ENCODE data around the gene MRNIP. TPM values are rescaled to one million over a fixed set of nuclear protein-coding genes. Genes with fewer than 3 reads are reported as not detected.

The MRNIP gene, protein sequence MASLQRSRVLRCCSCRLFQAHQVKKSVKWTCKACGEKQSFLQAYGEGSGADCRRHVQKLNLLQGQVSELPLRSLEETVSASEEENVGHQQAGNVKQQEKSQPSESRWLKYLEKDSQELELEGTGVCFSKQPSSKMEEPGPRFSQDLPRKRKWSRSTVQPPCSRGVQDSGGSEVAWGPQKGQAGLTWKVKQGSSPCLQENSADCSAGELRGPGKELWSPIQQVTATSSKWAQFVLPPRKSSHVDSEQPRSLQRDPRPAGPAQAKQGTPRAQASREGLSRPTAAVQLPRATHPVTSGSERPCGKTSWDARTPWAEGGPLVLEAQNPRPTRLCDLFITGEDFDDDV
- total RNA-seq (10 to 100 TPM; 12.3 to 20.1 (median 16.4) TPM), polyA plus RNA-seq (20.5 TPM)
- long read RNA-seq, donor 1, full-length matches to known transcripts = 16 of 23 reads
- long read RNA-seq, donor 1, partial matches to known transcripts = 0 of 23 reads
- long read RNA-seq, donor 1, other reads (novel, unspliced or antisense) = 7 of 23 reads
- long read RNA-seq, donor 2, full-length matches to known transcripts = 10 of 12 reads
- long read RNA-seq, donor 2, partial matches to known transcripts = 0 of 12 reads
- long read RNA-seq, donor 2, other reads (novel, unspliced or antisense) = 2 of 12 reads
- long read RNA-seq, donor 3, transcript MRNIP-201 (7 exons, 1,238 nt) = major isoform, 13 of 40 reads
- long read RNA-seq, donor 3, transcript MRNIP-205 (8 exons, 1,244 nt) = minor isoform, 7 of 40 reads
- long read RNA-seq, donor 3, partial matches to known transcripts = 1 of 40 reads
- long read RNA-seq, donor 3, other reads (novel, unspliced or antisense) = 19 of 40 reads
- long read RNA-seq, donor 4, partial matches to known transcripts = 0 of 10 reads
- long read RNA-seq, donor 4, other reads (novel, unspliced or antisense) = 5 of 10 reads

DNA sequence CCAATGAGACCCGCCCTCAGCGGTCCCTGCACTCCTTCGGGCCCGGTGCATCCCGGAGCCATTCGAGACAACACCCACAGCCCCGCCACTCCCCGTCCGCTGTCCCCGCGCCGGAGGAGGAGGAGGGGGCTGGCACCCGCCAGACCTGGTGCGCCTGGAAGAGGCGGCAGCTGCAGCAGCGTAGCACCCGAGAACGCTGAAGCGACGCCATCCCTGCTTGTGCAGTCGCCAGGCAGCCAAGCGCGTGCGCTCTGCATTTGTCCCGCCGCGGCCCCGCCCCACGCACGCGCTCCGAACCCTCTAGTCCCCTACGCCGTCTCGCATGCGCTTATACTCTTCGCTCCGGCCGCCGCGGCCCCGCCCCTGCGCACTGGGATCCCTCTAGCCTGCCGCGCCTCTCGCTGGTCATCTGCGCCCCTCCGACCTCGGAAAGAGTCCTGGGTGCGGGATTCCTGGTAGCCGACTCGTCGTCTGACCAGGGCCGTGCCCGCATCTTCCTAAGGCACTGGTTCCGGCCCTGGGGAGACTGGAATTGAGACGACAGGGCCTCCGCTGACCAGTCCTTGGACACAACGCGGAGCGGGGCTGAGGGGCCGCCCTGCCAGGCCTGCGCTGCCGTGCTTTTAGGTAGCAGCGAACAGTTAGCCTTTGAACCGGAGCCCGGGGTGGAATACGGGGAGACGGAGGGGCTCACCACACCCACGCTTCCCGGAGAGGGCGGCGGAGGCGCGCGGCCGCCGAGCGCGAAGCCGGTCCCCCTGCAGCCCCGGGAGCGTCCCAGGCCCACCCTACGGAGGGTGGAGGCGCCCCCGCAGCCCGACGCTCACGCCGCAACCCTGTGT is at the start of gene MRNIP:
Gene MRNIP, minus strand, starts transcription at position 232 of the 842 bp plus-strand sequence. Its CDS starts 21 bp downstream, at position 211.
- H3K27ac ChIP-seq (ENCODE audit: low read length) = peak within 1 kb of the TSS; percentile 89
- intact Hi-C loops (cut with DNase I) = no loop called here
- DNase-seq (peak; percentile 98 to 100 (median 99)), ATAC-seq (peak; percentile 99)
- H3K4me3 ChIP-seq (ENCODE audit: low read length) = peak within 1 kb of the TSS; percentile 71
- WGBS = under 1% methylated on average over 90 of the region's 90 CpGs
- H3K9me3 ChIP-seq (ENCODE audit: control insufficient read depth, low read length) = no peaks in the 10 kb centered on the region
- H3K4me1 ChIP-seq (ENCODE audit: control insufficient read depth, insufficient read depth, low read length) = no peaks in the 10 kb centered on the region
- no peaks in the 10 kb centered on the region for H3K27me3 ChIP-seq (ENCODE audit: control insufficient read depth, insufficient read depth)

DNA sequence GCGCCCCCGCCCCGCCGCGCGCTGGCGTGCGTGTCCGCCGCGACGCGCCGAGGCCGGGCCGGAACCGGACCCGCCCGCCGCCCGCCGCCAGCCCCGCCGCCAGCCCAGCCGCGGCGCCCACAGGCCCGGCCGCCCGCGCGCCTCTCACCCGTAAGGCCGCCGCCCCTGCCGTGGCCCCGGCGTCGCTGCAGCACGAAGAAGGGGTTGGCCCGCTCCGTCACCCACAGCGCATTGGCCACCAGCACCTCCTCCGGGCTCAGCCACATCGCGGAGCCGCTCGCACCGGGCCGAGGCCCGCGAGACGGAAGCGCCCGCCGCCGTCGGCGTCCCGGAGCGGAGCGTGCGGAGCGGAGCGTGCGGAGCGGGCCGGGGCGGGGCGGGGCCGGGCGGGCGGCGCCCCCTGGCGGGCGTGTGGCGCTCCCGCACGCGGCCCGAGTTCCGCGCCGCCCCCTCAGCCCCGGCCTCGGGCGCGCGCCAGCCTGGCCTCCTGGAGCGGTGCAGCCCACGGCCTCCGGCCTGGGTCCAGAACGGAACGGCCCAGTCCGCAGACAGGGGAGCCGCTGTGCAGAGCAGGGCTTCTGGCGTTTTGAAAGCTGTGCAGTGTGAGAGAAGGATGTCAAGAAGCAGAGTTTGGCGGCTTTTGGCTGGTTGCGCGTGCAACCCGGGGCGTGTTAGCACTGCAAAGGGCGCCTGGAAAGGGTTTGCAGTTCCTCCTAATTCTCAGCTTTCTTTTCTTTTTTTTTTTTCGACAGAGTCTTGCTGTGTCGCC is 49.1 kb upstream of the MRNIP start, which contains the start of gene TBC1D9B:
Gene TBC1D9B, minus strand, starts transcription at position 342 of the 769 bp plus-strand sequence. Its CDS starts 76 bp downstream, at position 266.
- Histone ChIP-seq H3K4me1 (ENCODE audit: control insufficient read depth, insufficient read depth, low read length) (peaks cover 4% of the 10 kb centered on the region), H3K9me3 (ENCODE audit: control insufficient read depth, low read length) (no peaks in the 10 kb centered on the region), H3K27ac (ENCODE audit: low read length) (peak within 1 kb of the TSS; percentile 90), H3K4me3 (ENCODE audit: low read length) (peak within 1 kb of the TSS; percentile 95), H3K27me3 (ENCODE audit: control insufficient read depth, insufficient read depth) (no peaks in the 10 kb centered on the region)
- peak; percentile 88 to 91 for ATAC-seq
- intact Hi-C loops (cut with DNase I) = loop anchor here in 1 of 4 donors (10.0 kb wide), 1 partner anchor 173 kb away; the partner anchor contains the start of gene MAML1
- 2% methylated on average over 105 of the region's 105 CpGs for WGBS
- peak; percentile 77 to 93 (median 91) for DNase-seq

DNA sequence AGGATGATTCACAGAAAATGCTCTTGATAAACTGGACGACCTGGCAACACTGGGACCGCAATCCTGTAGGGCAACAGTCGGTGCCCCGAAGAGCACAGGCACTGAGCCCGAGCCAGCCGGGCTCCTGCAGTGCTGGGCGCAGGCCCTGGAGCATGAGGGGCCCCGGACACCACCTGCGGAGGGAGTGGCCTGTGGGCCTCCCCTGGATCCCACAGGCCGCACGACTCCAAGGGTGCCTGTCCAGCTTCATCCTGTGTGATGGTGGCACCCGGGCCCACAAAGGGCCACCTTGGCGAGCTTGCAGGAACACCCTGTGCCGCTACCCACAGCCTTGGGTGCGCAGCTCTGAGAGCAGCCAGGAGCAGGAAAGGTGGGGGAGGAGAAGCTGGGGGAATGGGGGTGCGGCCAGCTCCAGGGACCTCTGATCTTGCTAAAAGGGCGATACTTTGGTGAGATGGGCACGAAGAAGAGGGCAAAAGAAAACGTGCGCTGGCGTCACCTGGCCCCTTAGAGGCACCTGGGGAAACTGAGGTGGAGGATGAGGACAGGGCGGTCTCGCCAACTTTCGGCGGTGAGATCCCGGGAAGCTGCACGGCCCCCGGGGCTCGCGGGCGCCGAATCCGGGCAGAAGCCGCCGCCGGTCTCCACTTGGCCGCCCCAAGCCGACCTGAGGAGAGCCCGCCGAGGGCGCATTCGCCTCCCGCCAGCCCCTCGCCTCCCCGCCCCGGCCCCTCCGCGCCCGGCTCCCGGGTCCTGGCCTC is 48.4 kb upstream of the MRNIP start:
- Histone ChIP-seq H3K4me1 (ENCODE audit: control insufficient read depth, insufficient read depth, low read length) (peaks cover 4% of the 10 kb centered on the region), H3K27ac (ENCODE audit: low read length) (no peak overlapping the region), H3K9me3 (ENCODE audit: control insufficient read depth, low read length) (no peaks in the 10 kb centered on the region), H3K4me3 (ENCODE audit: low read length) (peak overlapping the region; percentile 95), H3K27me3 (ENCODE audit: control insufficient read depth, insufficient read depth) (no peaks in the 10 kb centered on the region)
- intact Hi-C loops (cut with DNase I) = loop anchor here in 1 of 4 donors (10.0 kb wide), 1 partner anchor 172 kb away; the partner anchor contains the start of gene MAML1
- ATAC-seq (peak; percentile 15 to 25), DNase-seq (peak; percentile 35 to 70 (median 70))
- 14% methylated on average over 50 of the region's 50 CpGs for WGBS

DNA sequence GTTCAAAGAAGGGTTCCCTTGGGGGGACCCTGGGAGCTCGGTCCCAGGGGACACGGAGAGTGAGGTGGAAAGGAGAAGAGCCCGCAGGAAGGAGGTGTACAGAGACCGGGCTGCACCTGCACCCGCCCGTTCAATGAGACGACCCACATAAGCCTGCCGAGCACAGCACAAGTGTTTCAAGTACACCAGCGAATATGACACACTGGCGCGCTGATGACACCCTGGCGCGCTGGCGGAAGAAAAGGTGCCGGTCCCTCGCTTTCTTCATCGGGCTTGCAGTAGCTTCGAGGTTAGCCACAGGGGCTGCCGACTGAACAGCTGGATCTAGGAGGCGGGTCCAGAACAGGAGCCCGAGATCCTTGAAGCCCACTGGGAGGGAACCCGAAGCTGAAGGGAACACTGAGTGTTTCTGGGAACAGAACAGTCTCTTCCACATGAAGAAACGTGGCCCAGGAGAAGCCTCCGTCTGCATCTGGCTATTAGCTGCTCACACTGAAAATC is 47.7 kb upstream of the MRNIP start:
- intact Hi-C loops (cut with DNase I) = loop anchor here in 1 of 4 donors (10.0 kb wide), 1 partner anchor 172 kb away; the partner anchor contains the start of gene MAML1
- ATAC-seq = no peak

DNA sequence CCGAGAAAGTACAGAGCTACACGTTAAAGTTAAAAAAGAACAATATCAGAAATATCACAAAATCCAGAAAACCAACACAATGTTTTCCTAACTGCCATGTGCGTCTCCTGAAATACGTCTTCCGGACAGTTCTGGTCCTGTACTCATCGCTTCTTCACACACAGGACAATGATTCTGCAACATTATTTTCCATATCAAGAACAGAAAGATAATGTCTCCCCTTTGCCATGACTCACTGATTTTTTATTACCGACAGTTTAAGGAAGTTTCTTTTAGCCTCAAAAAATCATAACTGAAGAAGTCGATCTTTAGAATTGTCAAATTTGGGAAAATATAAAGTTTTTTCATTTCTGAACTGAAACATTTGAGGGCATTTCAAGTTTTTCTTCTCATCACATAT is 46.5 kb upstream of the MRNIP start:
- ATAC-seq (no peak), DNase-seq (no peak)
- Histone ChIP-seq H3K4me3 (ENCODE audit: low read length) (no peak overlapping the region), H3K9me3 (ENCODE audit: control insufficient read depth, low read length) (no peaks in the 10 kb centered on the region), H3K4me1 (ENCODE audit: control insufficient read depth, insufficient read depth, low read length) (peaks cover 4% of the 10 kb centered on the region), H3K27ac (ENCODE audit: low read length) (no peak overlapping the region), H3K27me3 (ENCODE audit: control insufficient read depth, insufficient read depth) (no peaks in the 10 kb centered on the region)
- intact Hi-C loops (cut with DNase I) = loop anchor here in 1 of 4 donors (10.0 kb wide), 1 partner anchor 170 kb away; the partner anchor contains the start of gene MAML1
- WGBS = 73% methylated on average over 8 of the region's 8 CpGs

More for the DNA sequence above, 47.7 kb upstream of the MRNIP start:
- Histone ChIP-seq H3K9me3 (ENCODE audit: control insufficient read depth, low read length) (no peaks in the 10 kb centered on the region), H3K27me3 (ENCODE audit: control insufficient read depth, insufficient read depth) (no peaks in the 10 kb centered on the region), H3K27ac (ENCODE audit: low read length) (no peak overlapping the region), H3K4me1 (ENCODE audit: control insufficient read depth, insufficient read depth, low read length) (peaks cover 4% of the 10 kb centered on the region), H3K4me3 (ENCODE audit: low read length) (no peak overlapping the region)
- WGBS = 86% methylated on average over 24 of the region's 24 CpGs
- no peak for DNase-seq

DNA sequence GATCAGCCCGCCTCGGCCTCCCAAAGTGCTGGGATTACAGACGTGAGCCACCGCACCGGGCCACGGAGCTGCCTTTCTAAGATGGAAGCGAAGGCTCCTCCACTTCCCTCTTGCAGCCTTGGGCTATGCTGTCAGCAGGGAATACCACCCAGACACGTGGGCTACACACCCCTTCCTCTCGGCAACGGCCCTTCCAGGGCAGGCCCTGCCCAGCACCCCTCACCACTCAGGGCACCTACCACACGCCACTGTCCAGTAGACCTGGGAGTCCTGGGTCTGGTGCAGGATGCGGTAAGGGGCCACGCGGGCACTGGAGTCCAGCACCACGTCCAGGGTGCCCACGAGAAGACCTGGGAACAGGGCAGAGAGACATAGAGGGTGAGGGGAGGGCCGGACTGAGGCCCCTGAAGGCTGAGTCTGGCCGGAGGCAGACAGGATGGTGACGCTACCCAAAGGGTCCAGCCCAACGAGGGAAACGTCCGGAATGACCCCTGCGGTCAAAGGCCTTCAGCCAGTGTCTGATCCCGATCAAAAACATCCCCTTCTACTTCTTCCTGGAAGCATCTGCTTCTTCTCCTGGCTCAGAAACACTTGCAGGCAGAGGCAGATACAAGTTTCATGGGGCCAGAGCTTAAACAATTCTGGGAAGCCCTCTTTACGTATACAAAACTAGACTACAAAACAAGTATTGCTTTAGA is 46.0 kb upstream of the MRNIP start:
- intact Hi-C loops (cut with DNase I) = loop anchor here in 1 of 4 donors (10.0 kb wide), 1 partner anchor 170 kb away; the partner anchor contains the start of gene MAML1
- Histone ChIP-seq H3K27ac (ENCODE audit: low read length) (no peak overlapping the region), H3K4me3 (ENCODE audit: low read length) (no peak overlapping the region), H3K4me1 (ENCODE audit: control insufficient read depth, insufficient read depth, low read length) (peaks cover 4% of the 10 kb centered on the region), H3K27me3 (ENCODE audit: control insufficient read depth, insufficient read depth) (no peaks in the 10 kb centered on the region), H3K9me3 (ENCODE audit: control insufficient read depth, low read length) (no peaks in the 10 kb centered on the region)
- no peak for ATAC-seq
- WGBS = 88% methylated on average over 25 of the region's 25 CpGs
- no peak for DNase-seq

DNA sequence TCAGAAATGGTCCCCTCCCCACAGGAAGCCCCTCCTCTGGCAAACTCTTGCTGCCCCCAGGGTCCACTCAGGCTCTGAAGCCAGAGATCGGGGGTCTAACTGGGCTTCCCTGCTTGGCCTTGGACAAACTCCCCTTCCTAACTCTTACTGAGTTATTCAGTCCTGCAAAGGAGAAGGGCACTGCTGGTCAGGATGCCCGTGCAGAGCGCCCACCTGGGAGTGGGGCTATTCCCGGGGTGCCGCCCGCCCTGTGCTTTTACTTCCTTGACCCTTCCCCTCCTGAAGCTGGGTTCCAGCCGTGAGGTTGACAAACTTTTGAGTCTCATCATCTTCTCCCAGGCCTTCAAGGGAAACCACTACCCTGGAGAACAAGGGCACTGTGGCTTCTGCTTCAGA is 44.1 kb upstream of the MRNIP start:
- intact Hi-C loops (cut with DNase I) = loop anchor here in 1 of 4 donors (10.0 kb wide), 1 partner anchor 168 kb away; the partner anchor contains the start of gene MAML1
- Histone ChIP-seq H3K4me1 (ENCODE audit: control insufficient read depth, insufficient read depth, low read length) (no peaks in the 10 kb centered on the region), H3K9me3 (ENCODE audit: control insufficient read depth, low read length) (no peaks in the 10 kb centered on the region), H3K27ac (ENCODE audit: low read length) (no peak overlapping the region), H3K27me3 (ENCODE audit: control insufficient read depth, insufficient read depth) (no peaks in the 10 kb centered on the region), H3K4me3 (ENCODE audit: low read length) (no peak overlapping the region)
- DNase-seq (no peak), ATAC-seq (no peak)
- 90% methylated on average over 7 of the region's 7 CpGs for WGBS

DNA sequence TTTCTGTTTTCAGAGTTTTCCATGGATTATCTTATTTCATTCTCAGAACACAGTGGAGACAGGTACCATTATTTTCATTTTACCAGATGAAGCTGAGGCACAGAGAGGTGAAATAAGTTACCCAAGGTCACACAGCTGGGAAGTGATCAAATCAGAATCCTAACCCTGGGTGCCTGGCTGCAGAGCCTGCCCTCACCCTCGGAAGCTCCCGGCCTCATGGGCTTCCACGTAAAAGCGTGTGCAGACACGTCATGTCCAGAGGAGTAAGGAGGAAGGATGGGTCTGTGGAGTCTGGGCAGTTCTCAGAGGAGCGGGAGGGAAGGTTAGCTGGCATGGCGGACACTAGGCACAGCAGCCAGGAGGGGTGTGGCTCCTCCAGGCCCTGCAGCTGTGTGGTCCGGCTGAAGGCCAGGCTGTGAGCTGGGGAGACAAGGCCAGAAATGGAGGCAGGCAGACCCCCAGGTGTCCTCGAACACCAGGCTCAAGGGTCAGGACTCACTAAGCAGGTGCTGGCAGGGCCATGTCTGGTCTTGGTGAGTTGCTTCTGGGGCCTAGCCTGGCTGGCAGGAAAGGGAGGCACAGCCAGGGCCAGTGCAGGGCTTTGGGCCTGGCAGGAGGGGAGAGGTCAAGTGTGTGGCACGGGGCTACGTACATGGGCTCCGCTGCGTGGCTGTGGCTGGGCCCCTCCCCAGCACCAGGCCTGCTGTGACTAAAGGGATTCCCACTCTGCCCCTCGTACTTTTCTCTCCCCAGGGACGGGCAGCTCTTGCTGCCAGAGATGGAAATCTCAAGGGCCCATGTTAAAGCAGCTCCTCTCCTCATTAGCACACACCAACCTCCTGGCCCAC is 43.5 kb upstream of the MRNIP start:
- ATAC-seq = peak in 1 of 2 donors; percentile 20
- H3K4me3 ChIP-seq (ENCODE audit: low read length) = no peak overlapping the region
- DNase-seq = no peak
- no peaks in the 10 kb centered on the region for H3K9me3 ChIP-seq (ENCODE audit: control insufficient read depth, low read length)
- 89% methylated on average over 15 of the region's 15 CpGs for WGBS
- no peak overlapping the region for H3K27ac ChIP-seq (ENCODE audit: low read length)
- intact Hi-C loops (cut with DNase I) = loop anchor here in 1 of 4 donors (10.0 kb wide), 1 partner anchor 167 kb away; the partner anchor contains the start of gene MAML1
- no peaks in the 10 kb centered on the region for H3K27me3 ChIP-seq (ENCODE audit: control insufficient read depth, insufficient read depth)
- no peaks in the 10 kb centered on the region for H3K4me1 ChIP-seq (ENCODE audit: control insufficient read depth, insufficient read depth, low read length)
